PC-9 (cell line): ENCODE results near the gene CAPN1.

Source experiments
- EZH2 ChIP-seq: fragments of 200-600 bp; sonication (generic); IDR thresholded peaks from 2 replicates; pipeline ENCODE4 v1.8.0; 2017; ENCODE audit warnings: antibody characterized with exemption, low read depth
- TF ChIP-seq, protein P1 (sequence below): fragments of 200-600 bp; sonication (generic); conservative IDR thresholded peaks from 2 replicates; pipeline ENCODE4 v1.6.1; 2017; ENCODE audit warnings: mixed run types, antibody characterized with exemption, mild to moderate bottlenecking, moderate library complexity

DNA sequence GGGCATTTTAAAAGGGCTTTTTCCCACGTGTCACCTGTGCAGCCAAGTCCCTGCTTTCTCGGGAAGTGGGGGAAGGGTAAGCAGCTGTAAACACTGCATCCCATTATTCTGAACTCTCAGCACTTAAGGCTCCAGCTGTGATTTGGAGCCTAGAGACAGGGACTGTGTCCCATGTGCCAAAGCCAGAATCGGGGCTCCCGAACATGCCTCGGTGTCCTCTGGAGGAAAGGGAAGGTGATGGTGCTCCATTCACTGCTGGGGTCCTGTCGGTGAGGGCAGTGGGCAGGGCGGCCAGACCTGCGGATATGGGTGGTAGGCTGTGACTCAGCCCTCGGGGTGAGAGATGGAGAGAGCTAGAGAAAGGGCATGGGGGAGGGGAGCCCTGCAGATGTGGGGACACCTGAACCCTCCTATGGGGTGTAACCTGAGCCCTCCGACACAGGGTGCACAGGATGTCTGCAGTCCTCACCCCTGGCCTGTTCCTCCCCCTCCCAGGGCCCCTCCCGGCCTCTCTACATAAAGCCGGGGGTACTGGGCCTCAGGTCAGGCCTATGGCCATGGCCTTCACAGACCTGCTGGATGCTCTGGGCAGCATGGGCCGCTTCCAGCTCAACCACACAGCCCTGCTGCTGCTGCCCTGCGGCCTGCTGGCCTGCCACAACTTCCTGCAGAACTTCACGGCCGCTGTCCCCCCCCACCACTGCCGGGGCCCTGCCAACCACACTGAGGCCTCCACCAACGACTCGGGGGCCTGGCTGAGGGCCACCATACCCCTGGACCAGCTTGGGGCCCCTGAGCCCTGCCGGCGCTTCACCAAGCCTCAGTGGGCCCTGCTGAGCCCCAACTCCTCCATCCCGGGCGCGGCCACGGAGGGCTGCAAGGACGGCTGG is 31.8 kb downstream of the CAPN1 start:
- TF ChIP-seq, protein P1, sequence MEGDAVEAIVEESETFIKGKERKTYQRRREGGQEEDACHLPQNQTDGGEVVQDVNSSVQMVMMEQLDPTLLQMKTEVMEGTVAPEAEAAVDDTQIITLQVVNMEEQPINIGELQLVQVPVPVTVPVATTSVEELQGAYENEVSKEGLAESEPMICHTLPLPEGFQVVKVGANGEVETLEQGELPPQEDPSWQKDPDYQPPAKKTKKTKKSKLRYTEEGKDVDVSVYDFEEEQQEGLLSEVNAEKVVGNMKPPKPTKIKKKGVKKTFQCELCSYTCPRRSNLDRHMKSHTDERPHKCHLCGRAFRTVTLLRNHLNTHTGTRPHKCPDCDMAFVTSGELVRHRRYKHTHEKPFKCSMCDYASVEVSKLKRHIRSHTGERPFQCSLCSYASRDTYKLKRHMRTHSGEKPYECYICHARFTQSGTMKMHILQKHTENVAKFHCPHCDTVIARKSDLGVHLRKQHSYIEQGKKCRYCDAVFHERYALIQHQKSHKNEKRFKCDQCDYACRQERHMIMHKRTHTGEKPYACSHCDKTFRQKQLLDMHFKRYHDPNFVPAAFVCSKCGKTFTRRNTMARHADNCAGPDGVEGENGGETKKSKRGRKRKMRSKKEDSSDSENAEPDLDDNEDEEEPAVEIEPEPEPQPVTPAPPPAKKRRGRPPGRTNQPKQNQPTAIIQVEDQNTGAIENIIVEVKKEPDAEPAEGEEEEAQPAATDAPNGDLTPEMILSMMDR: no peak
- TF ChIP-seq EZH2: no peak
